HCT116 (cell line): ENCODE results near the gene STK24. TPM values are rescaled to one million over a fixed set of nuclear protein-coding genes. Genes with fewer than 3 reads are reported as not detected.

Source experiments
- ATAC-seq: fragments of 200-7000 bp; cut with Tn5 transposase; 2 replicates; pipeline ENCODE4 v1.9.1; 2020; ENCODE audit warnings: mild to moderate bottlenecking, moderate library complexity
- BruUV-seq: library from RNA; stranded (reverse); fragments of 400-500 nt; replicated peaks from 2 replicates; lab custom pipeline; 2021; lab: Mats Ljungman, UMichigan
- CTCF ChIA-PET: fragments of 300-600 bp; sonication (Branson Sonifier 250); formaldehyde crosslinking; loops from one replicate; lab custom pipeline; 2021; ENCODE audit warnings: antibody characterized with exemption; lab: Charles Lee
- POLR2A ChIA-PET: fragments of 300-600, 350-600 bp; sonication (Branson Sonifier 250); formaldehyde crosslinking; loops from one replicate; lab custom pipeline; 2021; ENCODE audit warnings: antibody characterized with exemption; lab: Charles Lee
- RAD21 ChIA-PET, 2 experiments: fragments of 300-600 bp; sonication (Branson Sonifier 250); formaldehyde crosslinking; loops; one replicate each; lab custom pipeline; 2023; ENCODE audit warnings: low total read pairs in 2 of 2; ENCODE audit not compliant: uncharacterized antibody in 2 of 2, unreplicated experiment in 2 of 2, low non-redundant PET in 1 of 2; lab: Charles Lee
- DNase-seq: peaks from one replicate; pipeline ENCODE4 v3.0.0-alpha.2; 2010; ENCODE audit warnings: low read depth, low spot score
- H2AFZ ChIP-seq: fragments of 200-600 bp; shearing (Covaris generic), sonication (generic); 2 replicates; pipeline ENCODE4 v1.6.1; 2017; ENCODE audit warnings: low read depth, mixed run types, mixed read lengths, antibody characterized with exemption, low read length; ENCODE audit not compliant: poor library complexity, severe bottlenecking
- H3K27ac ChIP-seq: 2 replicates; pipeline ENCODE4 v1.5.1; 2012; ENCODE audit warnings: low read depth, low read length
- H3K27me3 ChIP-seq: fragments of 200-600 bp; sonication (generic); 2 replicates; pipeline ENCODE4 v1.6.1; 2016; ENCODE audit warnings: mixed run types, low read length, mixed read lengths; ENCODE audit not compliant: insufficient read depth
- H3K36me3 ChIP-seq, 2 experiments: fragments of 200-500 bp in 1 of 2; fragments of 200-600 bp in 1 of 2; sonication (Bioruptor generic) in 1 of 2; sonication (generic) in 1 of 2; 2 replicates each; pipeline versions ENCODE4 v1.5.1 to v1.6.1; 2014 to 2016; ENCODE audit warnings: low read length in 2 of 2, inconsistent platforms in 1 of 2, mixed read lengths in 1 of 2, mixed run types in 1 of 2; ENCODE audit not compliant: insufficient read depth in 2 of 2, control insufficient read depth in 1 of 2
- H3K4me1 ChIP-seq, 2 experiments: fragments of 200-600 bp in 1 of 2; sonication (generic) in 1 of 2; 2 replicates each; pipeline versions ENCODE4 v1.5.1 to v1.6.1; 2012 to 2017; ENCODE audit warnings: low read length in 2 of 2, inconsistent platforms in 1 of 2, mild to moderate bottlenecking in 1 of 2, mixed read lengths in 1 of 2, mixed run types in 1 of 2, moderate library complexity in 1 of 2; ENCODE audit not compliant: insufficient read depth in 2 of 2, control insufficient read depth in 1 of 2
- H3K4me2 ChIP-seq: fragments of 200-600 bp; sonication (generic); 2 replicates; pipeline ENCODE4 v1.6.1; 2017; ENCODE audit warnings: mixed run types, low read length, mixed read lengths
- H3K4me3 ChIP-seq, 2 experiments: fragments of 200-600 bp in 1 of 2; sonication (generic) in 1 of 2; replicated peaks in 1 of 2; 2 replicates each; pipeline ENCODE4 v1.5.1; 2011 to 2016; ENCODE audit warnings: low read length in 2 of 2, control low read depth in 1 of 2, low read depth in 1 of 2, mild to moderate bottlenecking in 1 of 2, mixed read lengths in 1 of 2, mixed run types in 1 of 2
- H3K79me2 ChIP-seq: fragments of 200-600 bp; sonication (generic); 2 replicates; pipeline ENCODE4 v1.6.1; 2017; ENCODE audit warnings: mild to moderate bottlenecking, mixed run types, low read length, moderate library complexity, mixed read lengths; ENCODE audit not compliant: insufficient read depth
- H3K9ac ChIP-seq: fragments of 200-600 bp; sonication (generic); 2 replicates; pipeline ENCODE4 v1.6.1; 2016; ENCODE audit warnings: low read length, mixed read lengths
- H3K9me2 ChIP-seq: fragments of 200-600 bp; sonication (generic), shearing (Covaris generic); 2 replicates; pipeline ENCODE4 v1.6.1; 2017; ENCODE audit warnings: mixed run types, mild to moderate bottlenecking, moderate library complexity; ENCODE audit not compliant: insufficient read depth
- H3K9me3 ChIP-seq, 2 experiments: fragments of 200-500 bp in 1 of 2; fragments of 200-600 bp in 1 of 2; sonication (Bioruptor generic) in 1 of 2; sonication (generic) in 1 of 2; 2 replicates each; pipeline ENCODE4 v1.6.1; 2014 to 2017; ENCODE audit warnings: low read length in 2 of 2, mixed read lengths in 2 of 2, inconsistent platforms in 1 of 2, low read depth in 1 of 2, mild to moderate bottlenecking in 1 of 2, mixed run types in 1 of 2, moderate library complexity in 1 of 2; ENCODE audit not compliant: control insufficient read depth in 1 of 2, insufficient read depth in 1 of 2
- H4K20me1 ChIP-seq: fragments of 200-600 bp; sonication (generic), shearing (Covaris generic); 2 replicates; pipeline ENCODE4 v1.6.1; 2017; ENCODE audit warnings: mixed run types, mild to moderate bottlenecking, moderate library complexity; ENCODE audit not compliant: insufficient read depth
- EGR1 ChIP-seq: IDR thresholded peaks from 2 replicates; pipeline ENCODE4 v1.6.1; 2012; ENCODE audit warnings: low read depth
- EZH2 ChIP-seq: fragments of 200-600 bp; sonication (generic); IDR thresholded peaks from 2 replicates; pipeline ENCODE4 v1.6.1; 2017; ENCODE audit warnings: antibody characterized with exemption, mixed run types
- FOSL1 ChIP-seq: IDR thresholded peaks from 2 replicates; pipeline ENCODE4 v1.6.1; 2012; ENCODE audit warnings: low read depth
- JUND ChIP-seq: IDR thresholded peaks from 2 replicates; pipeline ENCODE4 v1.6.1; 2012
- REST ChIP-seq: IDR thresholded peaks from 2 replicates; pipeline ENCODE4 v1.6.1; 2012; ENCODE audit warnings: low read depth
- SP1 ChIP-seq: IDR thresholded peaks from 2 replicates; pipeline ENCODE4 v1.6.1; 2012; ENCODE audit warnings: low read depth
- ZBTB33 ChIP-seq: IDR thresholded peaks from 2 replicates; pipeline ENCODE4 v1.6.1; 2011; ENCODE audit warnings: mild to moderate bottlenecking, low read length, moderate library complexity; ENCODE audit not compliant: insufficient replicate concordance; ENCODE audit errors: extremely low read depth
- ZNF274 ChIP-seq: fragments of 200-500 bp; sonication (Bioruptor generic); IDR thresholded peaks from 2 replicates; pipeline ENCODE4 v1.6.1; 2014; ENCODE audit warnings: mild to moderate bottlenecking, low read depth, low read length, inconsistent platforms
- intact Hi-C: fragments of 100-400 bp; cut with micrococcal nuclease; formaldehyde crosslinking; loops from 2 replicates; pipeline ENCODE4 v1.10.0; 2022
- total RNA-seq: library from RNA; stranded (reverse); gene quantifications from one replicate; pipeline ENCODE4 v1.2.1, GENCODE V29; 2021; ENCODE audit not compliant: unreplicated experiment
- TF ChIP-seq, protein P1 (sequence below): IDR thresholded peaks from 2 replicates; pipeline ENCODE4 v1.6.1; 2012

Gene STK24
- total RNA-seq, 1 experiment from 2014 or later = 137 TPM

DNA sequence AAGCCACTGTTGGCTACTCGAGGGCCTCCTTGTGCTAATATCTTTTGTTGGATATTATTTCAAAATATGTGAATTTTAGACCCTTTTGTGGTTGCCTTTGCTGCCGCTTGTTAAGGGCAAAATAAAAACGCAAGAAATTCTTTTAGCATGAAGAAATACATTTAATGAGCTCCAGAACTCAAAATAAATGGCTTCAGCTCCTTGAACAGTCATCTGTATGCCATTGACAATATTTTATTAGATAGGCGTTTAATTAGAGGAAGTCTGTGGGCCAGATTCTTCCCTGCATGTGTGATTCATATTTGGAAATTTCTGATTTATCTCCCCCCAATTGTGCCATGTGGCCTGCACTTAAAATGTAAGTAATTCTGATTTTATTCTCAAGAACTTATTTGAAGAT lies 177.2 kb downstream of the STK24 start:
- TF ChIP-seq, protein P1, sequence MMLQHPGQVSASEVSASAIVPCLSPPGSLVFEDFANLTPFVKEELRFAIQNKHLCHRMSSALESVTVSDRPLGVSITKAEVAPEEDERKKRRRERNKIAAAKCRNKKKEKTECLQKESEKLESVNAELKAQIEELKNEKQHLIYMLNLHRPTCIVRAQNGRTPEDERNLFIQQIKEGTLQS = no peak
- TF ChIP-seq JUND (no peak), EGR1 (no peak), ZNF274 (no peak), EZH2 (no peak), SP1 (no peak), REST (no peak), ZBTB33 (no peak), FOSL1 (no peak)
- Histone ChIP-seq H3K79me2 (no peaks in the 10 kb centered on the region), H3K4me1 (no peaks in the 10 kb centered on the region), H3K9me2 (no peaks in the 10 kb centered on the region), H2AFZ (no peak overlapping the region), H3K27me3 (no peaks in the 10 kb centered on the region), H3K4me3 (no peak overlapping the region), H3K9ac (no peak overlapping the region), H3K36me3 (no peaks in the 10 kb centered on the region; a peak in 1 of 4 replicates), H4K20me1 (no peaks in the 10 kb centered on the region), H3K27ac (no peak overlapping the region), H3K4me2 (no peak overlapping the region), H3K9me3 (no peaks in the 10 kb centered on the region)
- no TSS peak for BruUV-seq
- no peak for ATAC-seq
- POLR2A ChIA-PET = no interaction called here
- RAD21 ChIA-PET = no interaction called here
- CTCF ChIA-PET = interaction anchor here (1.0 to 1.2 kb wide), 2 partner anchors 13 to 49 kb away, joined by 3 read pairs; no protein-coding TSS in a partner anchor
- intact Hi-C loops = no loop called here
- DNase-seq = no peak
